ENCODE results near the gene RADX. TPM values are rescaled to one million over a fixed set of nuclear protein-coding genes. Genes with fewer than 3 reads are reported as not detected.
A peak's percentile ranks its signal among the peaks of the same experiment; 100 is the strongest.

RADX gene
- total and polyA plus RNA-seq, 2 of the 13 experiments (the other 11 are each of a cell fraction or from before 2014, with no cell fraction given) = 1.1 to 2.7 TPM

DNA sequence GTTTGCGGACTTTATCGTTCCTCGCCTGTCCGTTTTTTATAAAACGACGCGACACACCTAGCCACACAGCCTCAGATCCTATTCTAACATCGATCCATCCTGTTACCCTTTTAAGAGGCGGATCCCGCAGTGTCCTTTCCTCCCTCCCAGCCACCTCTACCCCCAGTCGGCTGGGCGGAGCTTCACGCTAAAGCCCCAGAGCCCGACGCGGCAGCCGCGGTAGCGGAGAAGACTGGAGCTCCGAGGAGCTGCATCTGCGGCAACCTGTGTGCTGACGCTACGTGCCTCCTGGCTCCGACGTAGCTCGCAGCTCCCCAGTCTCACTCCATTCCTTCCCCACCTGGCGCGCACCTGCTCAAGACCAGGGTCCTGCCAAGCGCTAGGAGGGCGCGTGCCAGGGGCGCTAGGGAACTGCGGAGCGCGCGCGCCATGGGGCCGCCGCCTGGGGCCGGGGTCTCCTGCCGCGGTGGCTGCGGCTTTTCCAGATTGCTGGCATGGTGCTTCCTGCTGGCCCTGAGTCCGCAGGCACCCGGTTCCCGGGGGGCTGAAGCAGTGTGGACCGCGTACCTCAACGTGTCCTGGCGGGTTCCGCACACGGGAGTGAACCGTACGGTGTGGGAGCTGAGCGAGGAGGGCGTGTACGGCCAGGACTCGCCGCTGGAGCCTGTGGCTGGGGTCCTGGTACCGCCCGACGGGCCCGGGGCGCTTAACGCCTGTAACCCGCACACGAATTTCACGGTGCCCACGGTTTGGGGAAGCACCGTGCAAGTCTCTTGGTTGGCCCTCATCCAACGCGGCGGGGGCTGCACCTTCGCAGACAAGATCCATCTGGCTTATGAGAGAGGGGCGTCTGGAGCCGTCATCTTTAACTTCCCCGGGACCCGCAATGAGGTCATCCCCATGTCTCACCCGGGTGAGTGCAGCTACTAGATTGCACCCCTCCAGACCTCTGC lies 115.0 kb downstream of the RADX start, which contains the start of gene RNF128 (continued):
- TF ChIP-seq, protein P1, sequence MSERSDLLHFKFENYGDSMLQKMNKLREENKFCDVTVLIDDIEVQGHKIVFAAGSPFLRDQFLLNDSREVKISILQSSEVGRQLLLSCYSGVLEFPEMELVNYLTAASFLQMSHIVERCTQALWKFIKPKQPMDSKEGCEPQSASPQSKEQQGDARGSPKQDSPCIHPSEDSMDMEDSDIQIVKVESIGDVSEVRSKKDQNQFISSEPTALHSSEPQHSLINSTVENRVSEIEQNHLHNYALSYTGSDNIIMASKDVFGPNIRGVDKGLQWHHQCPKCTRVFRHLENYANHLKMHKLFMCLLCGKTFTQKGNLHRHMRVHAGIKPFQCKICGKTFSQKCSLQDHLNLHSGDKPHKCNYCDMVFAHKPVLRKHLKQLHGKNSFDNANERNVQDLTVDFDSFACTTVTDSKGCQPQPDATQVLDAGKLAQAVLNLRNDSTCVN (CRISPR knock-in tag; IDR thresholded peaks at IDR 0.05; ENCODE audit: borderline replicate concordance) = no peak
- TF ChIP-seq TAF1 (CRISPR knock-in tag; IDR thresholded peaks at IDR 0.05) = peak; percentile 89
- no peak for TF ChIP-seq HNRNPH1 (optimal IDR thresholded peaks at IDR 0.05; ENCODE audit: low read depth, low read length)
- TF ChIP-seq ZNF230 (CRISPR knock-in tag; IDR thresholded peaks at IDR 0.05) = no peak
- TF ChIP-seq NKX3-1 (CRISPR knock-in tag; IDR thresholded peaks at IDR 0.05) = 0 out of 2 replicates have a peak, but pooled peaks have one; percentile 66
- TF ChIP-seq THAP8 (CRISPR knock-in tag; IDR thresholded peaks at IDR 0.05; ENCODE audit: borderline replicate concordance) = no peak
- TF ChIP-seq NFYB (CRISPR knock-in tag; IDR thresholded peaks at IDR 0.05) = no peak
- TF ChIP-seq ZSCAN12 (CRISPR knock-in tag; IDR thresholded peaks at IDR 0.05) = no peak
- no peak for TF ChIP-seq AFF4 (CRISPR knock-in tag; IDR thresholded peaks at IDR 0.05)
- TF ChIP-seq HHEX (CRISPR knock-in tag; IDR thresholded peaks at IDR 0.05) = no peak
- no peak for TF ChIP-seq ZNF678 (CRISPR knock-in tag; IDR thresholded peaks at IDR 0.05)
- TF ChIP-seq SOX13 (IDR thresholded peaks at IDR 0.05) = no peak
- peak in 1 of 2 experiments; percentile 10; a peak in 1 of 4 replicates for TF ChIP-seq SOX13 (CRISPR knock-in tag; conservative IDR thresholded peaks at IDR 0.05 in 1 of 2, IDR thresholded peaks at IDR 0.05 in 1 of 2)
- 0 out of 2 replicates have a peak, but pooled peaks have one; percentile 37 for TF ChIP-seq ZNF280D (CRISPR knock-in tag; IDR thresholded peaks at IDR 0.05)
- no peak for TF ChIP-seq ZNF33B (CRISPR knock-in tag; IDR thresholded peaks at IDR 0.05)
- TF ChIP-seq ZBTB4 (CRISPR knock-in tag; IDR thresholded peaks at IDR 0.05; ENCODE audit: borderline replicate concordance) = peak; percentile 26; the same call in 1 of the 2 replicates
